ENCODE results near the gene CCM2L. TPM values are rescaled to one million over a fixed set of nuclear protein-coding genes. Genes with fewer than 3 reads are reported as not detected.

CCM2L gene
- total and polyA plus RNA-seq, 10 of the 15 experiments (the other 5 are each of a cell fraction or from before 2014, with no cell fraction given), result not detected

DNA sequence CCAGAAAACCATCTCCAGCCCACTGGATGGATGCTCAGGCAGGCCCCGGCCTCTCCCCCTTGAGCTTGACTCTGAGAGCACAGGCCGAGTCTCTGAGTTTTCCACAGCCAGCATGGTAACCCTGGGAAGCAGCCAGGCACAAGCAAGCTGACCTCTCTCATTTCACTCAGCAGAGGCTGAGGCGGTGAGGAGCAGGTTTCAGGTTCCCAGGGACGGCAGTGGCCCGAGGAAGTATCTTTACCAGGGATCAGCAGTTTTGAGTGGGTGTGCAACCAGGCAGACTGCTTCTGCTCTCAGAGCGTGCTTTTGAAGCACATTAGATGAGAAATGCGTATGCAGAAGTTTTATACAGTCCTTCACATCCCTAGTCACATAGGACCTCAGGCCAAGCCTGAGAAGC lies 54.4 kb downstream of the CCM2L start (continued):
- no peak for TF ChIP-seq ETV6 (conservative IDR thresholded peaks at IDR 0.05 in 1 of 2, IDR thresholded peaks at IDR 0.05 in 1 of 2; ENCODE audit: borderline replicate concordance in 1 of 2, low read depth in 1 of 2)
- peak in 1 of 2 experiments; percentile 83; a peak in 2 of 3 replicates for TF ChIP-seq EGR1 (IDR thresholded peaks at IDR 0.05; ENCODE audit: borderline replicate concordance in 1 of 2, low read depth in 2 of 2, low read length in 2 of 2)
- TF ChIP-seq RUNX3 (IDR thresholded peaks at IDR 0.05; ENCODE audit: low read length), result peak; percentile 46
- peak; percentile 37; the same call in 1 of the 2 replicates for TF ChIP-seq IRF4 (IDR thresholded peaks at IDR 0.05; ENCODE audit: low read depth, low read length)
- peak in 1 of 2 experiments; percentile 42; a peak in 1 of 4 replicates for TF ChIP-seq BHLHE40 (IDR thresholded peaks at IDR 0.05; ENCODE audit: borderline replicate concordance in 1 of 2, low read depth in 2 of 2, low read length in 1 of 2)
- TF ChIP-seq, protein P1, sequence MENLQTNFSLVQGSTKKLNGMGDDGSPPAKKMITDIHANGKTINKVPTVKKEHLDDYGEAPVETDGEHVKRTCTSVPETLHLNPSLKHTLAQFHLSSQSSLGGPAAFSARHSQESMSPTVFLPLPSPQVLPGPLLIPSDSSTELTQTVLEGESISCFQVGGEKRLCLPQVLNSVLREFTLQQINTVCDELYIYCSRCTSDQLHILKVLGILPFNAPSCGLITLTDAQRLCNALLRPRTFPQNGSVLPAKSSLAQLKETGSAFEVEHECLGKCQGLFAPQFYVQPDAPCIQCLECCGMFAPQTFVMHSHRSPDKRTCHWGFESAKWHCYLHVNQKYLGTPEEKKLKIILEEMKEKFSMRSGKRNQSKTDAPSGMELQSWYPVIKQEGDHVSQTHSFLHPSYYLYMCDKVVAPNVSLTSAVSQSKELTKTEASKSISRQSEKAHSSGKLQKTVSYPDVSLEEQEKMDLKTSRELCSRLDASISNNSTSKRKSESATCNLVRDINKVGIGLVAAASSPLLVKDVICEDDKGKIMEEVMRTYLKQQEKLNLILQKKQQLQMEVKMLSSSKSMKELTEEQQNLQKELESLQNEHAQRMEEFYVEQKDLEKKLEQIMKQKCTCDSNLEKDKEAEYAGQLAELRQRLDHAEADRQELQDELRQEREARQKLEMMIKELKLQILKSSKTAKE (IDR thresholded peaks at IDR 0.05; ENCODE audit: low read depth, poor library complexity, severe bottlenecking), result no peak
- no peak for TF ChIP-seq CHD4 (IDR thresholded peaks at IDR 0.05)
- TF ChIP-seq, protein P2, sequence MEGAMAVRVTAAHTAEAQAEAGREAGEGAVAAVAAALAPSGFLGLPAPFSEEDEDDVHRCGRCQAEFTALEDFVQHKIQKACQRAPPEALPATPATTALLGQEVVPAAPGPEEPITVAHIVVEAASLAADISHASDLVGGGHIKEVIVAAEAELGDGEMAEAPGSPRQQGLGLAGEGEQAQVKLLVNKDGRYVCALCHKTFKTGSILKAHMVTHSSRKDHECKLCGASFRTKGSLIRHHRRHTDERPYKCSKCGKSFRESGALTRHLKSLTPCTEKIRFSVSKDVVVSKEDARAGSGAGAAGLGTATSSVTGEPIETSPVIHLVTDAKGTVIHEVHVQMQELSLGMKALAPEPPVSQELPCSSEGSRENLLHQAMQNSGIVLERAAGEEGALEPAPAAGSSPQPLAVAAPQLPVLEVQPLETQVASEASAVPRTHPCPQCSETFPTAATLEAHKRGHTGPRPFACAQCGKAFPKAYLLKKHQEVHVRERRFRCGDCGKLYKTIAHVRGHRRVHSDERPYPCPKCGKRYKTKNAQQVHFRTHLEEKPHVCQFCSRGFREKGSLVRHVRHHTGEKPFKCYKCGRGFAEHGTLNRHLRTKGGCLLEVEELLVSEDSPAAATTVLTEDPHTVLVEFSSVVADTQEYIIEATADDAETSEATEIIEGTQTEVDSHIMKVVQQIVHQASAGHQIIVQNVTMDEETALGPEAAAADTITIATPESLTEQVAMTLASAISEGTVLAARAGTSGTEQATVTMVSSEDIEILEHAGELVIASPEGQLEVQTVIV (IDR thresholded peaks at IDR 0.05; ENCODE audit: borderline replicate concordance, partially characterized antibody), result no peak
- no peak for TF ChIP-seq SMAD5 (IDR thresholded peaks at IDR 0.05; ENCODE audit: low read depth)
- no peak for TF ChIP-seq POLR2AphosphoS2 (IDR thresholded peaks at IDR 0.05; ENCODE audit: low read depth, low read length)
- no peak for TF ChIP-seq MYB (IDR thresholded peaks at IDR 0.05; ENCODE audit: borderline replicate concordance, low read depth, low read length)
- no peak for TF ChIP-seq WRNIP1 (IDR thresholded peaks at IDR 0.05; ENCODE audit: borderline replicate concordance, low read depth, low read length)
- no peak for TF ChIP-seq SREBF2 (IDR thresholded peaks at IDR 0.05; ENCODE audit: low read length)
- TF ChIP-seq SPI1 (IDR thresholded peaks at IDR 0.05; ENCODE audit: borderline replicate concordance, insufficient read depth, low read depth, low read length), result 0 out of 2 replicates have a peak, but pooled peaks have one; percentile 3
- no peak for TF ChIP-seq NR2C1 (IDR thresholded peaks at IDR 0.05)
- TF ChIP-seq, protein P3, sequence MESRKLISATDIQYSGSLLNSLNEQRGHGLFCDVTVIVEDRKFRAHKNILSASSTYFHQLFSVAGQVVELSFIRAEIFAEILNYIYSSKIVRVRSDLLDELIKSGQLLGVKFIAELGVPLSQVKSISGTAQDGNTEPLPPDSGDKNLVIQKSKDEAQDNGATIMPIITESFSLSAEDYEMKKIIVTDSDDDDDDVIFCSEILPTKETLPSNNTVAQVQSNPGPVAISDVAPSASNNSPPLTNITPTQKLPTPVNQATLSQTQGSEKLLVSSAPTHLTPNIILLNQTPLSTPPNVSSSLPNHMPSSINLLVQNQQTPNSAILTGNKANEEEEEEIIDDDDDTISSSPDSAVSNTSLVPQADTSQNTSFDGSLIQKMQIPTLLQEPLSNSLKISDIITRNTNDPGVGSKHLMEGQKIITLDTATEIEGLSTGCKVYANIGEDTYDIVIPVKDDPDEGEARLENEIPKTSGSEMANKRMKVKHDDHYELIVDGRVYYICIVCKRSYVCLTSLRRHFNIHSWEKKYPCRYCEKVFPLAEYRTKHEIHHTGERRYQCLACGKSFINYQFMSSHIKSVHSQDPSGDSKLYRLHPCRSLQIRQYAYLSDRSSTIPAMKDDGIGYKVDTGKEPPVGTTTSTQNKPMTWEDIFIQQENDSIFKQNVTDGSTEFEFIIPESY (IDR thresholded peaks at IDR 0.05), result no peak
- no peak for TF ChIP-seq BMI1 (IDR thresholded peaks at IDR 0.05; ENCODE audit: borderline replicate concordance)
- 0 out of 2 replicates have a peak, but pooled peaks have one; percentile 8 for TF ChIP-seq ZNF217 (IDR thresholded peaks at IDR 0.05)
- no peak for TF ChIP-seq SMC3 (IDR thresholded peaks at IDR 0.05; ENCODE audit: borderline replicate concordance, low read length)
- TF ChIP-seq, protein P4, sequence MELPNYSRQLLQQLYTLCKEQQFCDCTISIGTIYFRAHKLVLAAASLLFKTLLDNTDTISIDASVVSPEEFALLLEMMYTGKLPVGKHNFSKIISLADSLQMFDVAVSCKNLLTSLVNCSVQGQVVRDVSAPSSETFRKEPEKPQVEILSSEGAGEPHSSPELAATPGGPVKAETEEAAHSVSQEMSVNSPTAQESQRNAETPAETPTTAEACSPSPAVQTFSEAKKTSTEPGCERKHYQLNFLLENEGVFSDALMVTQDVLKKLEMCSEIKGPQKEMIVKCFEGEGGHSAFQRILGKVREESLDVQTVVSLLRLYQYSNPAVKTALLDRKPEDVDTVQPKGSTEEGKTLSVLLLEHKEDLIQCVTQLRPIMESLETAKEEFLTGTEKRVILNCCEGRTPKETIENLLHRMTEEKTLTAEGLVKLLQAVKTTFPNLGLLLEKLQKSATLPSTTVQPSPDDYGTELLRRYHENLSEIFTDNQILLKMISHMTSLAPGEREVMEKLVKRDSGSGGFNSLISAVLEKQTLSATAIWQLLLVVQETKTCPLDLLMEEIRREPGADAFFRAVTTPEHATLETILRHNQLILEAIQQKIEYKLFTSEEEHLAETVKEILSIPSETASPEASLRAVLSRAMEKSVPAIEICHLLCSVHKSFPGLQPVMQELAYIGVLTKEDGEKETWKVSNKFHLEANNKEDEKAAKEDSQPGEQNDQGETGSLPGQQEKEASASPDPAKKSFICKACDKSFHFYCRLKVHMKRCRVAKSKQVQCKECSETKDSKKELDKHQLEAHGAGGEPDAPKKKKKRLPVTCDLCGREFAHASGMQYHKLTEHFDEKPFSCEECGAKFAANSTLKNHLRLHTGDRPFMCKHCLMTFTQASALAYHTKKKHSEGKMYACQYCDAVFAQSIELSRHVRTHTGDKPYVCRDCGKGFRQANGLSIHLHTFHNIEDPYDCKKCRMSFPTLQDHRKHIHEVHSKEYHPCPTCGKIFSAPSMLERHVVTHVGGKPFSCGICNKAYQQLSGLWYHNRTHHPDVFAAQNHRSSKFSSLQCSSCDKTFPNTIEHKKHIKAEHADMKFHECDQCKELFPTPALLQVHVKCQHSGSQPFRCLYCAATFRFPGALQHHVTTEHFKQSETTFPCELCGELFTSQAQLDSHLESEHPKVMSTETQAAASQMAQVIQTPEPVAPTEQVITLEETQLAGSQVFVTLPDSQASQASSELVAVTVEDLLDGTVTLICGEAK (IDR thresholded peaks at IDR 0.05; ENCODE audit: borderline replicate concordance), result no peak
